Calu3 (cell line): ENCODE results near the gene GTF2IRD1. TPM values are rescaled to one million over a fixed set of nuclear protein-coding genes. Genes with fewer than 3 reads are reported as not detected.

ENCODE experiments used
- BruUV-seq: library from RNA; stranded (reverse); fragments of 400-500 nt; replicated peaks from 2 replicates; lab custom pipeline; 2021; lab: Mats Ljungman, UMichigan
- CTCF ChIA-PET: fragments of 300-600 bp; sonication (Branson Sonifier 250); formaldehyde crosslinking; loops from one replicate; lab custom pipeline; 2022; ENCODE audit warnings: antibody characterized with exemption; lab: Charles Lee
- DNase-seq: peaks from one replicate; pipeline ENCODE4 v3.0.0; 2022
- H3K27ac Mint-ChIP-seq: one replicate; pipeline ENCODE4 v1.8.0; 2022; ENCODE audit warnings: mixed read lengths; ENCODE audit not compliant: unreplicated experiment
- H3K27me3 Mint-ChIP-seq: one replicate; pipeline ENCODE4 v1.8.0; 2022; ENCODE audit warnings: mixed read lengths; ENCODE audit not compliant: unreplicated experiment
- H3K36me3 Mint-ChIP-seq: one replicate; pipeline ENCODE4 v1.8.0; 2022; ENCODE audit warnings: mild to moderate bottlenecking, moderate library complexity, mixed read lengths; ENCODE audit not compliant: insufficient read depth, unreplicated experiment
- H3K4me1 Mint-ChIP-seq: one replicate; pipeline ENCODE4 v1.8.0; 2022; ENCODE audit warnings: mild to moderate bottlenecking, low read depth, mixed read lengths; ENCODE audit not compliant: unreplicated experiment
- H3K4me3 Mint-ChIP-seq: one replicate; pipeline ENCODE4 v1.8.0; 2022; ENCODE audit warnings: mild to moderate bottlenecking, low read depth, moderate library complexity, mixed read lengths; ENCODE audit not compliant: unreplicated experiment
- H3K9me3 Mint-ChIP-seq: one replicate; pipeline ENCODE4 v1.8.0; 2022; ENCODE audit warnings: low read depth, mixed read lengths; ENCODE audit not compliant: unreplicated experiment
- intact Hi-C: fragments of 100-400 bp; cut with micrococcal nuclease; formaldehyde crosslinking; loops from one replicate; pipeline ENCODE4 v1.10.0; 2022; ENCODE audit not compliant: unreplicated experiment
- total RNA-seq: library from RNA; stranded (reverse); gene quantifications from 2 replicates; pipeline ENCODE4 v1.2.3, GENCODE V29; 2022
- TF ChIP-seq, protein P1 (sequence below): fragments of 200-600 bp; IDR thresholded peaks from one replicate; pipeline ENCODE4 v1.8.0; 2022; ENCODE audit warnings: antibody characterized with exemption; ENCODE audit not compliant: unreplicated experiment

GTF2IRD1 gene
- total RNA-seq, 1 experiment from 2014 or later, result 29.2 TPM

GRCh38 chr7:74572301-74572979 is 118.7 kb downstream of the GTF2IRD1 start:
- Mint-ChIP-seq H3K4me3 (no peak overlapping the region), H3K9me3 (no peaks in the 10 kb centered on the region), H3K27me3 (no peaks in the 10 kb centered on the region), H3K27ac (no peak overlapping the region), H3K4me1 (peaks cover 12% of the 10 kb centered on the region), H3K36me3 (peaks cover 13% of the 10 kb centered on the region)
- CTCF ChIA-PET, result interaction anchor here (1.2 kb wide), 1 partner anchor 155 kb away, joined by 3 read pairs; no protein-coding TSS in a partner anchor
- intact Hi-C loops, result no loop called here
- TF ChIP-seq, protein P1, sequence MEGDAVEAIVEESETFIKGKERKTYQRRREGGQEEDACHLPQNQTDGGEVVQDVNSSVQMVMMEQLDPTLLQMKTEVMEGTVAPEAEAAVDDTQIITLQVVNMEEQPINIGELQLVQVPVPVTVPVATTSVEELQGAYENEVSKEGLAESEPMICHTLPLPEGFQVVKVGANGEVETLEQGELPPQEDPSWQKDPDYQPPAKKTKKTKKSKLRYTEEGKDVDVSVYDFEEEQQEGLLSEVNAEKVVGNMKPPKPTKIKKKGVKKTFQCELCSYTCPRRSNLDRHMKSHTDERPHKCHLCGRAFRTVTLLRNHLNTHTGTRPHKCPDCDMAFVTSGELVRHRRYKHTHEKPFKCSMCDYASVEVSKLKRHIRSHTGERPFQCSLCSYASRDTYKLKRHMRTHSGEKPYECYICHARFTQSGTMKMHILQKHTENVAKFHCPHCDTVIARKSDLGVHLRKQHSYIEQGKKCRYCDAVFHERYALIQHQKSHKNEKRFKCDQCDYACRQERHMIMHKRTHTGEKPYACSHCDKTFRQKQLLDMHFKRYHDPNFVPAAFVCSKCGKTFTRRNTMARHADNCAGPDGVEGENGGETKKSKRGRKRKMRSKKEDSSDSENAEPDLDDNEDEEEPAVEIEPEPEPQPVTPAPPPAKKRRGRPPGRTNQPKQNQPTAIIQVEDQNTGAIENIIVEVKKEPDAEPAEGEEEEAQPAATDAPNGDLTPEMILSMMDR, result no peak
- no TSS peak for BruUV-seq
- DNase-seq, result no peak

- H3K36me3 Mint-ChIP-seq, result peaks cover 13% of the 10 kb centered on the region
- no peaks in the 10 kb centered on the region for H3K27me3 Mint-ChIP-seq
- CTCF ChIA-PET, result interaction anchor here (0.6 to 1.2 kb wide), 3 partner anchors 129 to 156 kb away, joined by 3 read pairs; no protein-coding TSS in a partner anchor
- no peak for DNase-seq
- intact Hi-C loops, result no loop called here
- no peak overlapping the region for H3K27ac Mint-ChIP-seq
- BruUV-seq, result no TSS peak
- TF ChIP-seq, protein P1, result no peak
- no peaks in the 10 kb centered on the region for H3K9me3 Mint-ChIP-seq
- peaks cover 12% of the 10 kb centered on the region for H3K4me1 Mint-ChIP-seq
- H3K4me3 Mint-ChIP-seq, result no peak overlapping the region
Observed at GRCh38 chr7:74573512-74573911, 119.8 kb downstream of the GTF2IRD1 start.

- CTCF ChIA-PET, result interaction anchor here (0.7 kb wide), 1 partner anchor 74 kb away, joined by 3 read pairs; no protein-coding TSS in a partner anchor
- Mint-ChIP-seq H3K36me3 (peaks cover 11% of the 10 kb centered on the region), H3K4me3 (no peak overlapping the region), H3K27ac (peak overlapping the region; percentile 44), H3K9me3 (no peaks in the 10 kb centered on the region), H3K27me3 (no peaks in the 10 kb centered on the region), H3K4me1 (peaks cover 17% of the 10 kb centered on the region)
- no TSS peak for BruUV-seq
- peak; percentile 49 for DNase-seq
- intact Hi-C loops, result no loop called here
- TF ChIP-seq, protein P1, result no peak
Observed at GRCh38 chr7:74575083-74575784, 121.5 kb downstream of the GTF2IRD1 start.

DNA sequence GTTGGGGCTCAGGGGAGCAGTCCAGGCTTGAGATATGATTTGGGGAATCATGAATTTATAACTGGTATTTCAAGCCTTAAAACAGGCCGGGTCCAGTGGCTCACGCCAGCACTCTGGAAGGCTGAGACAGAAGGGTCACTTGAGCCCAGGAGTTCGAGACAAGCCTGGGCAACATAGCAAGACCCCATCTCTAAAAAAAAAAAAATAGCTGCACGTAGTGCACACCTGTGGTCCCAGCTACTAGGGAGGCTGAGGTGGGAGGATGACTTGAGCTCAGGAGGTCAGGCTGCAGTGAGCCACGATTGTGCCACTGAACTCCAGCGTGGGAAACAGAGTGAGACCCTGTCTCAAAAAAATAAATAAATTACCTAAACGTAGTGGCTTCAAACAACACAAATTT is 122.1 kb downstream of the GTF2IRD1 start:
- no peak overlapping the region for H3K4me3 Mint-ChIP-seq

More for the DNA sequence above, 122.1 kb downstream of the GTF2IRD1 start:
- peaks cover 14% of the 10 kb centered on the region for H3K36me3 Mint-ChIP-seq
- CTCF ChIA-PET, result no interaction called here
- no TSS peak for BruUV-seq
- peak overlapping the region; percentile 44 for H3K27ac Mint-ChIP-seq
- DNase-seq, result no peak
- H3K9me3 Mint-ChIP-seq, result no peaks in the 10 kb centered on the region
- H3K27me3 Mint-ChIP-seq, result no peaks in the 10 kb centered on the region
- TF ChIP-seq, protein P1, result no peak
- intact Hi-C loops, result no loop called here
- peaks cover 23% of the 10 kb centered on the region for H3K4me1 Mint-ChIP-seq
